ENCODE results near the gene CORO2B. TPM values are rescaled to one million over a fixed set of nuclear protein-coding genes. Genes with fewer than 3 reads are reported as not detected.
"Not testable (repeated sequence)": the region's sequence is repeated elsewhere in the genome, so short reads cannot be mapped to it uniquely, and the experiment has no call there.

CORO2B gene
- total RNA-seq, 4 donors from 2014 or later: 4.7 to 18.8 (median 13.7) TPM

GRCh38 chr15:68602459-68603215, 23.8 kb downstream of the CORO2B start:
- no peak for DNase-seq (ENCODE audit: low spot score)

GRCh38 chr15:68603216-68603595, 24.4 kb downstream of the CORO2B start:
- TF ChIP-seq CTCF (IDR thresholded peaks at IDR 0.05): no peak
- DNase-seq (ENCODE audit: low spot score) (no peak), ATAC-seq (ENCODE audit: low FRiP score) (no peak)

More at GRCh38 chr15:68602459-68603215, 23.8 kb downstream of the CORO2B start:
- TF ChIP-seq CTCF (IDR thresholded peaks at IDR 0.05): no peak
- ATAC-seq (ENCODE audit: low FRiP score): no peak

GRCh38 chr15:68603951-68604350, 25.2 kb downstream of the CORO2B start:
- DNase-seq (ENCODE audit: low spot score) (no peak), ATAC-seq (ENCODE audit: low FRiP score) (no peak)
- TF ChIP-seq CTCF (IDR thresholded peaks at IDR 0.05): no peak

- DNase-seq (ENCODE audit: low spot score); ATAC-seq (ENCODE audit: low FRiP score): not testable (repeated sequence)
These were observed 26.2 kb downstream of the CORO2B start for GRCh38 chr15:68604840-68605478.

- ATAC-seq (ENCODE audit: low FRiP score) (no peak), DNase-seq (ENCODE audit: low spot score) (no peak)
- no peak for TF ChIP-seq CTCF (IDR thresholded peaks at IDR 0.05)
These were observed 27.6 kb downstream of the CORO2B start for GRCh38 chr15:68606375-68606774.

- TF ChIP-seq CTCF (IDR thresholded peaks at IDR 0.05): no peak
- ATAC-seq (ENCODE audit: low FRiP score): peak; percentile 68
- DNase-seq (ENCODE audit: low spot score): peak; percentile 47
These were observed 29.5 kb downstream of the CORO2B start for GRCh38 chr15:68608206-68608843.

GRCh38 chr15:68608844-68609232, 30.0 kb downstream of the CORO2B start:
- ATAC-seq (ENCODE audit: low FRiP score): no peak

More at GRCh38 chr15:68608844-68609232, 30.0 kb downstream of the CORO2B start:
- DNase-seq (ENCODE audit: low spot score): no peak
- no peak for TF ChIP-seq CTCF (IDR thresholded peaks at IDR 0.05)
